Hepatocyte (in vitro differentiated cells): ENCODE measurements around the gene NEU3.

Experiments
- CTCF ChIP-seq: fragments of 200-600 bp; sonication (generic); IDR thresholded peaks from 2 replicates; pipeline ENCODE4 v1.5.1; 2016; ENCODE audit warnings: antibody characterized with exemption, mild to moderate bottlenecking; ENCODE audit not compliant: poor library complexity
- EZH2 ChIP-seq: fragments of 200-600 bp; sonication (generic); IDR thresholded peaks from 2 replicates; pipeline ENCODE4 v1.6.1; 2016; ENCODE audit warnings: antibody characterized with exemption, mild to moderate bottlenecking, borderline replicate concordance
- EZH2phosphoT487 ChIP-seq: fragments of 200-600 bp; sonication (generic); IDR thresholded peaks from one replicate; pipeline ENCODE4 v1.6.1; 2018; ENCODE audit warnings: antibody characterized with exemption, mild to moderate bottlenecking, low read depth, moderate library complexity; ENCODE audit not compliant: unreplicated experiment, severe bottlenecking

- TF ChIP-seq CTCF (no peak), EZH2 (no peak), EZH2phosphoT487 (no peak)
These were observed 70.6 kb downstream of the NEU3 start for GRCh38 chr11:75059299-75059698.
